ENCODE measurements around the gene LRRK2.

DNA sequence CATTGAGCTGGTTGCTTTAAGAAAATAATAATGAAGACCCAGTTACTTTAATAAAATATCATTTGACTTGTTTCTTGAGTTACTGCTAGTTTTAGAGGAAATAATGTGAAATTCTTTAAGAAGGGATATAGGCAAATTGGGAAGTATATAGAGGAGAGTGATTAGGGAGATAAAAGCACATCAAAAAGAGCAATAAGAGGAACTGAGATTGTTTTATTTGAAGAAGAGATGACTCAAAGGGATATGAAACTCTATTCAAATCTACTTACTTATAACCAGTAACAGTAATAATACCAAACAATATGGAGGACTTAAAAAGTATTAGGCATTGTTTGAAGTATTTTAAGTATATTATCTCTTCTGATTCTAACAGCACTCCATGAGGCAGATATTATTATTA lies 37.1 kb downstream of the LRRK2 start:
- no peak for TF ChIP-seq EZH2 (IDR thresholded peaks at IDR 0.05; ENCODE audit: low read depth, unreplicated experiment)
- no peak for TF ChIP-seq EZH2phosphoT487 (IDR thresholded peaks at IDR 0.05; ENCODE audit: unreplicated experiment)
- TF ChIP-seq, protein P1, sequence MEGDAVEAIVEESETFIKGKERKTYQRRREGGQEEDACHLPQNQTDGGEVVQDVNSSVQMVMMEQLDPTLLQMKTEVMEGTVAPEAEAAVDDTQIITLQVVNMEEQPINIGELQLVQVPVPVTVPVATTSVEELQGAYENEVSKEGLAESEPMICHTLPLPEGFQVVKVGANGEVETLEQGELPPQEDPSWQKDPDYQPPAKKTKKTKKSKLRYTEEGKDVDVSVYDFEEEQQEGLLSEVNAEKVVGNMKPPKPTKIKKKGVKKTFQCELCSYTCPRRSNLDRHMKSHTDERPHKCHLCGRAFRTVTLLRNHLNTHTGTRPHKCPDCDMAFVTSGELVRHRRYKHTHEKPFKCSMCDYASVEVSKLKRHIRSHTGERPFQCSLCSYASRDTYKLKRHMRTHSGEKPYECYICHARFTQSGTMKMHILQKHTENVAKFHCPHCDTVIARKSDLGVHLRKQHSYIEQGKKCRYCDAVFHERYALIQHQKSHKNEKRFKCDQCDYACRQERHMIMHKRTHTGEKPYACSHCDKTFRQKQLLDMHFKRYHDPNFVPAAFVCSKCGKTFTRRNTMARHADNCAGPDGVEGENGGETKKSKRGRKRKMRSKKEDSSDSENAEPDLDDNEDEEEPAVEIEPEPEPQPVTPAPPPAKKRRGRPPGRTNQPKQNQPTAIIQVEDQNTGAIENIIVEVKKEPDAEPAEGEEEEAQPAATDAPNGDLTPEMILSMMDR (conservative IDR thresholded peaks at IDR 0.05; ENCODE audit: low read depth in 2 of 2) = no peak
- TF ChIP-seq ZNF114 (CRISPR knock-in tag; IDR thresholded peaks at IDR 0.05) = no peak
- TF ChIP-seq, protein P2, sequence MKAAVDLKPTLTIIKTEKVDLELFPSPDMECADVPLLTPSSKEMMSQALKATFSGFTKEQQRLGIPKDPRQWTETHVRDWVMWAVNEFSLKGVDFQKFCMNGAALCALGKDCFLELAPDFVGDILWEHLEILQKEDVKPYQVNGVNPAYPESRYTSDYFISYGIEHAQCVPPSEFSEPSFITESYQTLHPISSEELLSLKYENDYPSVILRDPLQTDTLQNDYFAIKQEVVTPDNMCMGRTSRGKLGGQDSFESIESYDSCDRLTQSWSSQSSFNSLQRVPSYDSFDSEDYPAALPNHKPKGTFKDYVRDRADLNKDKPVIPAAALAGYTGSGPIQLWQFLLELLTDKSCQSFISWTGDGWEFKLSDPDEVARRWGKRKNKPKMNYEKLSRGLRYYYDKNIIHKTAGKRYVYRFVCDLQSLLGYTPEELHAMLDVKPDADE (IDR thresholded peaks at IDR 0.05) = no peak
- no peak for TF ChIP-seq NANOG (IDR thresholded peaks at IDR 0.05; ENCODE audit: borderline replicate concordance)
- TF ChIP-seq STAT1 (IDR thresholded peaks at IDR 0.05; ENCODE audit: unreplicated experiment) = no peak
- TF ChIP-seq, protein P3, sequence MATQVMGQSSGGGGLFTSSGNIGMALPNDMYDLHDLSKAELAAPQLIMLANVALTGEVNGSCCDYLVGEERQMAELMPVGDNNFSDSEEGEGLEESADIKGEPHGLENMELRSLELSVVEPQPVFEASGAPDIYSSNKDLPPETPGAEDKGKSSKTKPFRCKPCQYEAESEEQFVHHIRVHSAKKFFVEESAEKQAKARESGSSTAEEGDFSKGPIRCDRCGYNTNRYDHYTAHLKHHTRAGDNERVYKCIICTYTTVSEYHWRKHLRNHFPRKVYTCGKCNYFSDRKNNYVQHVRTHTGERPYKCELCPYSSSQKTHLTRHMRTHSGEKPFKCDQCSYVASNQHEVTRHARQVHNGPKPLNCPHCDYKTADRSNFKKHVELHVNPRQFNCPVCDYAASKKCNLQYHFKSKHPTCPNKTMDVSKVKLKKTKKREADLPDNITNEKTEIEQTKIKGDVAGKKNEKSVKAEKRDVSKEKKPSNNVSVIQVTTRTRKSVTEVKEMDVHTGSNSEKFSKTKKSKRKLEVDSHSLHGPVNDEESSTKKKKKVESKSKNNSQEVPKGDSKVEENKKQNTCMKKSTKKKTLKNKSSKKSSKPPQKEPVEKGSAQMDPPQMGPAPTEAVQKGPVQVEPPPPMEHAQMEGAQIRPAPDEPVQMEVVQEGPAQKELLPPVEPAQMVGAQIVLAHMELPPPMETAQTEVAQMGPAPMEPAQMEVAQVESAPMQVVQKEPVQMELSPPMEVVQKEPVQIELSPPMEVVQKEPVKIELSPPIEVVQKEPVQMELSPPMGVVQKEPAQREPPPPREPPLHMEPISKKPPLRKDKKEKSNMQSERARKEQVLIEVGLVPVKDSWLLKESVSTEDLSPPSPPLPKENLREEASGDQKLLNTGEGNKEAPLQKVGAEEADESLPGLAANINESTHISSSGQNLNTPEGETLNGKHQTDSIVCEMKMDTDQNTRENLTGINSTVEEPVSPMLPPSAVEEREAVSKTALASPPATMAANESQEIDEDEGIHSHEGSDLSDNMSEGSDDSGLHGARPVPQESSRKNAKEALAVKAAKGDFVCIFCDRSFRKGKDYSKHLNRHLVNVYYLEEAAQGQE (IDR thresholded peaks at IDR 0.05; ENCODE audit: unreplicated experiment) = no peak
- TF ChIP-seq POLR2AphosphoS5 (IDR thresholded peaks at IDR 0.05; ENCODE audit: low read depth) = no peak
- TF ChIP-seq ZNF331 (CRISPR knock-in tag; IDR thresholded peaks at IDR 0.05; ENCODE audit: low read depth) = no peak

Data from GM23338 (cell line).